ENCODE data around the gene KCP.

- no peak for TF ChIP-seq CREB1 (CRISPR knock-in tag; IDR thresholded peaks at IDR 0.05; ENCODE audit: low read depth)
- TF ChIP-seq CTCF (conservative IDR thresholded peaks at IDR 0.05; ENCODE audit: low read depth in 2 of 2) = no peak
- TF ChIP-seq EZH2 (IDR thresholded peaks at IDR 0.05; ENCODE audit: low read depth, unreplicated experiment) = no peak
- no peak for TF ChIP-seq REST (IDR thresholded peaks at IDR 0.05; ENCODE audit: unreplicated experiment)
- TF ChIP-seq EZH2phosphoT487 (IDR thresholded peaks at IDR 0.05; ENCODE audit: unreplicated experiment) = no peak
- TF ChIP-seq POLR2AphosphoS5 (IDR thresholded peaks at IDR 0.05; ENCODE audit: low read depth) = no peak
These were observed 21.8 kb downstream of the KCP start for GRCh38 chr7:128888756-128889095.
